ENCODE measurements around the gene PASK. TPM values are rescaled to one million over a fixed set of nuclear protein-coding genes. Genes with fewer than 3 reads are reported as not detected.

PASK gene
- total and polyA plus RNA-seq, 3 donors from 2014 or later: 48.6 to 57.6 (median 54.0) TPM

- no peak for TF ChIP-seq CTCF (IDR thresholded peaks at IDR 0.05)
- TF ChIP-seq POLR2A (IDR thresholded peaks at IDR 0.05): no peak
- H3K4me3 ChIP-seq: no peak overlapping the region
- 58 to 90% methylated on average over 3 to 8 of the region's 8 CpGs for WGBS, 2 donors
- intact Hi-C loops (cut with DNase I; ENCODE audit: low total_unique reads): no loop called here
- peak; percentile 9 for DNase-seq
- H3K27ac ChIP-seq: no peak overlapping the region
- no peaks in the 10 kb centered on the region for H3K9me3 ChIP-seq
- no peaks in the 10 kb centered on the region for H3K36me3 ChIP-seq (ENCODE audit: low read depth, missing control alignments)
- no peaks in the 10 kb centered on the region for H3K27me3 ChIP-seq
- no peaks in the 10 kb centered on the region for H3K4me1 ChIP-seq
Measured at GRCh38 chr2:241063587-241063986, 85.7 kb downstream of the PASK start.

GRCh38 chr2:241063093-241063551, 86.2 kb downstream of the PASK start:
- Histone ChIP-seq H3K36me3 (ENCODE audit: low read depth, missing control alignments) (no peaks in the 10 kb centered on the region), H3K27me3 (no peaks in the 10 kb centered on the region), H3K4me1 (no peaks in the 10 kb centered on the region), H3K4me3 (no peak overlapping the region), H3K27ac (no peak overlapping the region), H3K9me3 (no peaks in the 10 kb centered on the region)
- DNase-seq: peak; percentile 11
- TF ChIP-seq CTCF (IDR thresholded peaks at IDR 0.05): no peak
- TF ChIP-seq POLR2A (IDR thresholded peaks at IDR 0.05): no peak
- intact Hi-C loops (cut with DNase I; ENCODE audit: low total_unique reads): no loop called here
- WGBS, 2 donors: 60 to 70% methylated on average over 1 to 13 of the region's 13 CpGs

GRCh38 chr2:241062389-241063092, 86.7 kb downstream of the PASK start:
- no peak for TF ChIP-seq CTCF (IDR thresholded peaks at IDR 0.05)
- no peak for TF ChIP-seq POLR2A (IDR thresholded peaks at IDR 0.05)
- no peaks in the 10 kb centered on the region for H3K9me3 ChIP-seq
- no peaks in the 10 kb centered on the region for H3K4me1 ChIP-seq
- no peaks in the 10 kb centered on the region for H3K27me3 ChIP-seq
- no peak overlapping the region for H3K27ac ChIP-seq
- DNase-seq: peak; percentile 12
- intact Hi-C loops (cut with DNase I; ENCODE audit: low total_unique reads): no loop called here
- no peak overlapping the region for H3K4me3 ChIP-seq
- no peaks in the 10 kb centered on the region for H3K36me3 ChIP-seq (ENCODE audit: low read depth, missing control alignments)
- WGBS, 2 donors: 85 to 87% methylated on average over 13 to 15 of the region's 15 CpGs

GRCh38 chr2:241061275-241061674, 88.0 kb downstream of the PASK start:
- H3K27me3 ChIP-seq: no peaks in the 10 kb centered on the region
- H3K27ac ChIP-seq: no peak overlapping the region
- peak; percentile 19 for DNase-seq
- no peaks in the 10 kb centered on the region for H3K9me3 ChIP-seq
- no peak overlapping the region for H3K4me3 ChIP-seq
- WGBS, 2 donors: 86 to 89% methylated on average over 6 of the region's 6 CpGs
- intact Hi-C loops (cut with DNase I; ENCODE audit: low total_unique reads): no loop called here
- H3K4me1 ChIP-seq: no peaks in the 10 kb centered on the region
- no peaks in the 10 kb centered on the region for H3K36me3 ChIP-seq (ENCODE audit: low read depth, missing control alignments)
- TF ChIP-seq CTCF (IDR thresholded peaks at IDR 0.05) (no peak), POLR2A (IDR thresholded peaks at IDR 0.05) (no peak)

Small RNAs within 50 kb of the gene (small RNA-seq; reads per million reads assigned to genes)
- gene AC005237.2: 0 reads per million in 2 donors

Other genes with a start within 250 kb of the PASK start
- under 1 TPM; 0.43 to 0.55 TPM for gene CROCC2, start 243.1 kb downstream of the PASK start, total RNA-seq
- 0.51 TPM for gene CROCC2, start 243.1 kb downstream of the PASK start, polyA plus RNA-seq (ENCODE audit: insufficient read depth, low read depth, low replicate concordance)
- 100 to 1,000 TPM in 1 of 2 donors, 10 to 100 TPM in 1; 82.7 to 107 TPM for gene SNED1, start 150.9 kb downstream of the PASK start, total RNA-seq
- gene SNED1, start 150.9 kb downstream of the PASK start, polyA plus RNA-seq (ENCODE audit: insufficient read depth, low read depth, low replicate concordance): 15.8 TPM
- gene MTERF4, start 47.2 kb downstream of the PASK start, total RNA-seq: 10 to 100 TPM; 26.4 to 40.6 TPM
- 37.3 TPM for gene MTERF4, start 47.2 kb downstream of the PASK start, polyA plus RNA-seq (ENCODE audit: insufficient read depth, low read depth, low replicate concordance)
- 100 to 1,000 TPM; 100 to 139 TPM for gene PPP1R7, start 995 bp upstream of the PASK start, total RNA-seq
- 358 TPM for gene PPP1R7, start 995 bp upstream of the PASK start, polyA plus RNA-seq (ENCODE audit: insufficient read depth, low read depth, low replicate concordance)
- 1 to 10 TPM; 1.9 to 2.5 TPM for gene ANO7, start 39.2 kb upstream of the PASK start, total RNA-seq
- 1.2 TPM for gene ANO7, start 39.2 kb upstream of the PASK start, polyA plus RNA-seq (ENCODE audit: insufficient read depth, low read depth, low replicate concordance)
- gene HDLBP, start 166.2 kb upstream of the PASK start, total RNA-seq: 100 to 1,000 TPM; 648 to 790 TPM
- gene HDLBP, start 166.2 kb upstream of the PASK start, polyA plus RNA-seq (ENCODE audit: insufficient read depth, low read depth, low replicate concordance): 600 TPM
- 100 to 1,000 TPM; 310 to 365 TPM for gene SEPTIN2, start 166.5 kb upstream of the PASK start, total RNA-seq
- gene SEPTIN2, start 166.5 kb upstream of the PASK start, polyA plus RNA-seq (ENCODE audit: insufficient read depth, low read depth, low replicate concordance): 334 TPM
- 100 to 1,000 TPM in 1 of 2 donors, 10 to 100 TPM in 1; 78.1 to 145 TPM for gene FARP2, start 206.8 kb upstream of the PASK start, total RNA-seq
- 69.8 TPM for gene FARP2, start 206.8 kb upstream of the PASK start, polyA plus RNA-seq (ENCODE audit: insufficient read depth, low read depth, low replicate concordance)

Data from testis (tissue), 3 donors.